Endometrium (tissue), 2 donors: ENCODE results near the gene GSTA4.
"Not testable (repeated sequence)": the region's sequence is repeated elsewhere in the genome, so short reads cannot be mapped to it uniquely, and the experiment has no call there.

Experiments used
- FAIRE-seq: peaks from 2 replicates; lab custom pipeline; 2012; peaks lifted over from hg19 to GRCh38; lab: Jason Lieb, UNC
- donor health status: control.
- donor health status: control.

The GSTA4 gene

DNA sequence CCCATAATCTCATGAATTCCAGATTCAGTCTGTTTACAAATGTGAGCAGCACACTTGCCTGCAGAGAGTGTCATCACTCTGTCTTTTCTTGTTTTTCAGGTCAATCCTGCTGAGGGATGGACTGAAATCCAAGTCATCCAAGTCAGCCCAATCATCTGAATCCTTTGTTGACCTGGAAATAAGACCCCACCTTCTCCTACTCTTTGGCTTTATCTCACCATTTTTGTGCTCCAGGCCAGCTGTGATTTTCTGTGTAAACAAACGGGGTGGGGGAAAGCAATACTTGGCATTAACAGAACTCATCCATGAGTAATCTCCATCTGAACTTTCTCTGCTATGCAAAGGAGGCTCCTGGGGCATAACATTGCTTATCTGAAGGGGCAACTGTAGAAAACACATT lies 16.9 kb upstream of the GSTA4 start:
- no peak for FAIRE-seq

- no peak for FAIRE-seq
These were observed 15.4 kb upstream of the GSTA4 start for GRCh38 chr6:53010504-53010903.

DNA sequence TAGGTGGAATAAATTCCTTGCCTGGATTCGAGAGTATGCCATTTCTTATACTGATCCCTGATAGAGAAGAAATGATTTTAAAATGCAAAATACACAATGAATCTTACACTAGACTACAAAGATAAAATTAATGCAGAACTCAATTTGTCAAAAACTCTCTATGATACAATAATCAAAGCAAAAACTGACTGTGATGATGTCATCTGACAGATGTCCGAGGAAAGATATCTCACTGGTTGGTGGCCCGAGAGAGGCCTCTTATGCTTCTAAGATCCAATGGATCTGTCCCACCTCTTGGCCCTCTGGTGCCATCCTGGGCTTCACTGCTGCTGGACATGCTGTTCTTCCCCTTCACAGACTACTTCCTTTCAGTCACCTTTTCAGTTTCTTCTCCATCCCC lies 14.4 kb upstream of the GSTA4 start:
- no peak for FAIRE-seq

GRCh38 chr6:53009056-53009455 lies 14.0 kb upstream of the GSTA4 start:
- no peak for FAIRE-seq

DNA sequence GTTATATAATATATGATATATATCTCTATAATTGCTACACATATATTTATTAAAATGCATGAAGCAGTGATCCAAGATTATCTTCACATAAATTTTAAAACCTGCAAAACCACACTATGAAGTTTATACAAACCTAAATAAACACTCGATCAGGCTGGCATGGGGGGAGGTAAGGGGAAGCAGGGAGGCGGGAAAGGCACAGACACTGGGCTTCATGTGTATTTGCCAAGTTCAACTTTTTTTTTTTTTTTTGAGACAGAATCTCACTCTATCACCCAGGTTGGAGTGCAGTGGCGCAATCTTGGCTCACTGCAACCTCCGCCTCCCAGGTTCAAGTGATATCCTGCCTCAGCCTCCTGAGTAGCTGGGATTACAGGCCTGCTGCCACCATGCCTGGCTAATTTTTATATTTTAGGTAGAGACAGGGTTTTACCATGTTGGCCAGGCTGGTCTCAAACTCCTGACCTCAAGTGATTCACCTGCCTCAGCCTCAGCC lies 13.2 kb upstream of the GSTA4 start:
- FAIRE-seq: not testable (repeated sequence)

- FAIRE-seq: no peak
These were observed 10.7 kb upstream of the GSTA4 start for GRCh38 chr6:53005663-53006250.

DNA sequence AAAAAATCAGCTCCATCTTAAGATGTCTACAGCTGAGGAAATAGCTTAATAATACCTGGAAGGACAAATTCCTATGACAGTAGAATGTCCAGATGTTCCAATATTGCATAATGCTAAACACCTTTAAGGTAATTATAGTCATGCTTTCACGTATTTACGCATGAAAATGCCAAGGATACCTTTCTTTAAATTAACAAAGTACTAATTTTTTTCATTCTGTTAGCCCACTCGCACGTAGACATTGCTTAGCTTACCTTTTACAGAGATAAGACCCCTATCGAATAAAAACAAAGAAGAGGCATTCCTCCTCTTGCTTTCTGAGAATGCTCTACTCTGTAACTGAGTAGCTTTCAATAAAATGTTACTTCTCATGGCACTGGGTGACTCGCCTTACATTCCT lies 4.4 kb upstream of the GSTA4 start:
- no peak for FAIRE-seq

DNA sequence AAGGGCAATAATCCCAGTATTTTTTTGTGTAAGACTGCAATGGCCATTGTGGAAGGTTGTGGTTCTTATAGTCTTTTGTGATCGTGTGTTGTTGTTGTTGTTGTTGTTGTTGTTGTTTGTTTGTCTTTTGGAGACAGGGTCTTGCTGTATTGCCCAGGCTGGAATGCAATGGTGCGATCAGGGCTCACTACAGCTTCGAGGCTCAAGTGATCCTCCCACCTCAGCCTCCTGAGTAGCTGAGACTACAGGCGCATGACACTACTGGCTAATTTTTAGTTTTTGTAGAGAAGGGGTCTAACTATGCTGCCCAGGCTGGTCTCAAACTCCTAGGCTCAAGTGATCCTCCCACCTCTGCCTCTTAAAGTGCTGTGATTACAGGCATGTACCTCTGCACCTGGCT lies 3.5 kb upstream of the GSTA4 start:
- FAIRE-seq: no peak

- no peak for FAIRE-seq
These were observed 995 bp upstream of the GSTA4 start for GRCh38 chr6:52995913-52996645.

- FAIRE-seq: no peak
These were observed 320 bp downstream of the GSTA4 start for GRCh38 chr6:52994839-52995088.

DNA sequence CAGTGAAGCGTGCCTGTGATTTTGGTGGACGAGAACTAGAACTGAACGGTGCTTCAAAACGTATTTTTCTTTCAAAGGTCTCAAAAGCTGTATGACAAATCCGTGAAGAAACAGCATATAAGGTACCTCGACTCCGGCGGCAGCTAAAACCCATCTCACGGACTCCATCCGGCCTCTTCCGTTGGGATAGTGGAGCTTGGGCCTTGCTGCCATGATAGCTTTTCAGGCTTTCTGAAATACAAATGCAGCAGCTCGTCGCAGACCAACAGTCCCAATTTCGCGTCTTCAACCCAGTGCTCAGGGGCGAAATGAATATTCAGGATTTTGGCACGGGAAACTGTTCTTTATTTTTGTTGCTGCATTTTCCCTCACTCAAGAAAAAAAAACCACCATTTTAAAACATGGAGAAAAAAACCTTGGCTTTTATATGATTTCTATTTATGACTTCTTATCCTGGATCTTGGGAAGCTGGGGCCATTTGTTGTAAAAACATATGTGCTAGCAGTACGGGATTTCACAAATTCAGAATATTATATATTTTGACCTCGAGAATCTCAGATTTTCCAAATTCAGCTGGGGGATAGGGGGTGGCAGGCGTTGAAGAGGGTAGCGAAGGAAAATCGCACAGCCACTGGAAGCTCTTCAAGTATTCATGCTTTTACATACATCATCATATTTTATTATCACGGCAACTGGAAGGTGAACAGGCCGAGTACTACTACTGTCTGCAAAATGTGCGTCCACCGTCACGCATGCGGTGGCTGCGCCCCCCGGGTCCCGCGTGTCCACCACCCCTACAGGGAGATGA lies 849 bp downstream of the GSTA4 start:
- no peak for FAIRE-seq

- FAIRE-seq: peak; percentile 78
These were observed 1.8 kb downstream of the GSTA4 start for GRCh38 chr6:52992980-52993920.

DNA sequence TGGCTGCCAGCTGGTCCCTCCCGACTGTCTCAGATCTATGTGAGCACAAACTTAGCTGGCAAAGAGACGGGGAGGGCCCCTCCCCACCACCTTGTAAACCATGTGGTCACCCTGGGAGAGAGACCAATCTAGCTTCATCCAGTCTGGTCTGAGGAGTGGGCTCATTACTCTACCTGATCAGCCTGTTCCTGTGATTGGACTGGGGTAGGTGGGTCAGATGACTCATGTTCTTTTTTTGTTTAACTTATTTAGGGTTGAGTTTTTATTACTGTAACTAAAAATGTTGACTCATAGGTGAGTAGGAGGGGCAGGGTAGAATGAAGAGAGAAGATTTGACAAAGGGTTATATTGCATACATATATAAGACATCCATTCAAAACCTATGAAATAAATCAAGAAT lies 4.7 kb downstream of the GSTA4 start:
- no peak for FAIRE-seq

DNA sequence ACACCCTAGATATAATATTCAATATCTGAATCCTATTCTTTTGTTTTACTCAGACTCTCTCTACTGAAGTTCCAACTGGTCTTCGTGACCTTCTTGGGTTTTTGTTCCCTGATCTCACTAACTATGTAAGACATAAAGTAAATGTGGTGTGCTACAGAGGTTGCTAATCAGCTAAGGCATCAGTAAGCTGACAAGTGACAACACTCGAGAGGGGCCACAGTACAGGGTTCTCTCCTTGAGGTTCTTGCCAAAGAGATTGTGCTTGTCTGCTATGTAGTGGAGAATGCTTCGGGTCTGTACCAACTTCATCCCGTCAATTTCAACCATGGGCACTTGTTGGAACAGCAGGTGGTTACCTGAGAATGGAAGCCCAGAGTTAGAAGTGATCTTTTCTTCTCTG lies 9.9 kb downstream of the GSTA4 start:
- no peak for FAIRE-seq

- no peak for FAIRE-seq
These were observed 10.8 kb downstream of the GSTA4 start for GRCh38 chr6:52984247-52984646.

GRCh38 chr6:52983159-52983848 lies 11.8 kb downstream of the GSTA4 start:
- no peak for FAIRE-seq

DNA sequence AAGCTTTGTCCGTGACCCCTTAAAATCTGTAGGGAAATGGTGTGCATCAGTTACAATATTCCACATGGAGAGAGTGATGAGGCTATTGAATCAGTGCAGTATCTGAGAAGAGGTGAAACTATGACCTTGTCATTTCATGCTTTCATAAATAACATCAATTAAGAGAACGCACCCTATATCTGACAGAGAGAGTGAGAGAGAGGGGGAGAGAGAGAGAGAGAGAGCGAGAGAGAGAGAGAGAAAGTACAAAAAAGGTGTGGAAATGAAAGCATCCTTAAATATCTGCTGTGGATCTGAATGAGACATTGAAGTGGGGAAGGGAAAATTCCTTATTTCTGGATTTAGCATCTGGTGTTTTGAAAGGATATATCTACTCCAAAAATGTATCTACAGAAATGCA lies 12.4 kb downstream of the GSTA4 start:
- no peak for FAIRE-seq

DNA sequence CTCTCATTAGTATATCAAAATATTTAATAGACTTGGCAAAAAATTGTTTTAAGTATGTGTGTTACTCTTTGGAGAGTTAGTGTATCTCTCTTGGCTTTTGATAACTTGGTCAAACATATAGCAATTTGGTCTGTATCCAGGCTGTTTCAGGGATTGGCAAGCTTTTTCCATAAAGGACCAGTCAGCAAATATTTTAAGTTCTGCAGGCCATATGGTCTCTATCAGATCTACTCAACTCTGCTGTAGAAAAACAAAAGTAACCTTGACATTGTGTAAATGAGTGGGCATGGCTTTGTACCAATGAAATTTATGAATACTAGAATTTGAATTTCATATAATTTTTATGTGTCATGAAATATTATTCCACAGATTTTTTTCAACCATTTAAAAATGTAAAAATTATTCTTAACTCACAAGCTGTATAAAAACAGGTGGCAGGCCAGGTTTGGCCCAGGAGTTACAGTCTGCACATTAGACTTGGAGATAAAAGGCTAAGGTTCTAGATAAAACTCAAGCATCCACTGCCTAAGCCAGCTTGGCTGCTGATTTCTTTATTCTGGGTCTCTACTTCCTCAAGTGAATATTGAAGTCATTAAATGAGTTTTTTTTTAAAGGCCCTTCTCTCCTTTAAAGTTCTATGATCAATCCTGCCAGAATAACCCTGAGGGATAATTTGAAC lies 13.7 kb downstream of the GSTA4 start:
- no peak for FAIRE-seq

GRCh38 chr6:52976591-52977035 lies 18.5 kb downstream of the GSTA4 start:
- FAIRE-seq: no peak

DNA sequence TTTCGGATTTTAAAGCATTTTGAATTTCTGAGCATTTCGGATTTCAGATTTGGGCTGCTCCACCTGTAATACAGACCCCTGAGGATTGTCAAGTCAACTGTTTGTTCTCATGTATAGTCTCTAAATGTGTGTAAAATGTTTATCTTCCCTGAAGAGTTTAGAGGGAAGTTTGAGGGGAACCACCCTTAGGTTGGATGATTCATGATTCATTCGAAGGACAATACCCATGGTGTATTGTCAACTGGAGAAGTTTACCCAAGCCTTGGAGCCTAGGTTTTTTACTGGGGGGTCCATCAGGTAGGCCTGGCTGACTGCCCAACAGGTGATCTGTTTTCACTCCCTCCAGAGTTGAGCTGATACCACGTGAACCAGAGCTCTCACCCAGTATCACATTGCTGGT lies 18.9 kb downstream of the GSTA4 start:
- no peak for FAIRE-seq

DNA sequence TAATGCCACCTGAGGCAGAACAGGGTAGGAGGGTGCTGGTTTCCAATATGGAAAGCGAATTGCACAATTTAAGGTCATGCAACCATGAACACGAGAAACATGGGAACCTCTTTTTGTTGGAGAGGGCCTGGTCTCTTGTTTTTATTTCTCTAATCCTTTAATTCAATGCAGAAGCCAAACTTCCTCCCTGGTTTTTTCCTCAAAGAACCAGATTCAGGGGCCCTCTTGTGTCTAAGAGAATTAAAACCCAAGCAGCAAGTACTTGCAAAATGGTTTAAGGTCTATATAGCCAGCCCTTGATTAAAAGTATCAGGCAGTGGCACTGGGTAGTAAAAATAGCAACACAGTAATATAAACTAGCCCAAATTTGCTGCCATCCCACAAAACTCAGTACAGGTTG lies 19.5 kb downstream of the GSTA4 start:
- no peak for FAIRE-seq
